Vagina (tissue), 2 donors: Measurements from ENCODE around the gene SYP.

Experiments
- CTCF ChIP-seq, 3 experiments: fragments of 450-650 bp in 2 of 3; fragments of 200-600 bp in 1 of 3; sonication (generic) in 1 of 3; IDR thresholded peaks; one replicate each; pipeline ENCODE4 v1.5.1; 2017 to 2019; ENCODE audit warnings: antibody characterized with exemption in 3 of 3, mild to moderate bottlenecking in 2 of 3, moderate library complexity in 2 of 3
- POLR2A ChIP-seq, 2 donors: fragments of 450-650 bp; IDR thresholded peaks; one replicate each; pipeline ENCODE4 v1.6.1; 2017; ENCODE audit warnings: antibody characterized with exemption in 2 of 2, mild to moderate bottlenecking in 2 of 2, moderate library complexity in 2 of 2

GRCh38 chrX:49199906-49200771 lies at the start of gene SYP:
- TF ChIP-seq POLR2A (IDR thresholded peaks at IDR 0.05), result peak in 1 of 2 donors; percentile 29
- TF ChIP-seq CTCF (IDR thresholded peaks at IDR 0.05), result no peak
